Measurements from ENCODE around the gene IFIT5.

- no peak for TF ChIP-seq EZH2 (IDR thresholded peaks at IDR 0.05; ENCODE audit: insufficient read depth, poor library complexity, severe bottlenecking)
- no peak for TF ChIP-seq EZH2phosphoT487 (IDR thresholded peaks at IDR 0.05; ENCODE audit: insufficient read depth, low read depth)
Observed at GRCh38 chr10:89393898-89394297, 20.5 kb upstream of the IFIT5 start.

Measured in GM23248 (cell line).